ENCODE measurements around the gene MEF2C.
"Not testable (repeated sequence)": the region's sequence is repeated elsewhere in the genome, so short reads cannot be mapped to it uniquely, and the experiment has no call there.

Gene MEF2C

DNA sequence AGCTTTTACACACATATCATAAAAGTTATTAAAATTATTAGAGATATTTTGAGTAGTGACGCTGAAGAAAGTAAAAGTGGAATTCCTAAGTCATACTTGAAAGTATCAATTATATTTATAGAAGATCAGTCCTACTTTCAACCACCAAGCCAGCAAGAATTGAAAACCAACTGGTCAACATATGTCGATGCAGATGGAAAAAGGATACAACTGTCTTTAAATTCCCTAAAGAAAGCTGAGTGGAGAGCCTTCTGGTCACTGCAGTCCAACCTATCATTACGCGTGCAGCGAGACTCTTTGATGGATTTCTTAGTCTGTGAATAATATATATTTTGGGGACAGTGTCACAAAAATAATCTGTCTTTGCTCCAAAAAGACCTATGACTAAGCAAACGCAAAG lies 15.3 kb downstream of the MEF2C start:
- no peak overlapping the region for H3K27ac Mint-ChIP-seq
- H3K4me3 Mint-ChIP-seq, result no peak overlapping the region
- H3K27me3 Mint-ChIP-seq (ENCODE audit: low read depth), result no peaks in the 10 kb centered on the region
- no peaks in the 10 kb centered on the region for H3K9me3 Mint-ChIP-seq
- TF ChIP-seq, protein P1, sequence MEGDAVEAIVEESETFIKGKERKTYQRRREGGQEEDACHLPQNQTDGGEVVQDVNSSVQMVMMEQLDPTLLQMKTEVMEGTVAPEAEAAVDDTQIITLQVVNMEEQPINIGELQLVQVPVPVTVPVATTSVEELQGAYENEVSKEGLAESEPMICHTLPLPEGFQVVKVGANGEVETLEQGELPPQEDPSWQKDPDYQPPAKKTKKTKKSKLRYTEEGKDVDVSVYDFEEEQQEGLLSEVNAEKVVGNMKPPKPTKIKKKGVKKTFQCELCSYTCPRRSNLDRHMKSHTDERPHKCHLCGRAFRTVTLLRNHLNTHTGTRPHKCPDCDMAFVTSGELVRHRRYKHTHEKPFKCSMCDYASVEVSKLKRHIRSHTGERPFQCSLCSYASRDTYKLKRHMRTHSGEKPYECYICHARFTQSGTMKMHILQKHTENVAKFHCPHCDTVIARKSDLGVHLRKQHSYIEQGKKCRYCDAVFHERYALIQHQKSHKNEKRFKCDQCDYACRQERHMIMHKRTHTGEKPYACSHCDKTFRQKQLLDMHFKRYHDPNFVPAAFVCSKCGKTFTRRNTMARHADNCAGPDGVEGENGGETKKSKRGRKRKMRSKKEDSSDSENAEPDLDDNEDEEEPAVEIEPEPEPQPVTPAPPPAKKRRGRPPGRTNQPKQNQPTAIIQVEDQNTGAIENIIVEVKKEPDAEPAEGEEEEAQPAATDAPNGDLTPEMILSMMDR (IDR thresholded peaks at IDR 0.05; ENCODE audit: unreplicated experiment in 3 of 3), result no peak
- H3K4me1 Mint-ChIP-seq, result no peaks in the 10 kb centered on the region
- H3K36me3 Mint-ChIP-seq (ENCODE audit: low read depth), result no peaks in the 10 kb centered on the region

DNA sequence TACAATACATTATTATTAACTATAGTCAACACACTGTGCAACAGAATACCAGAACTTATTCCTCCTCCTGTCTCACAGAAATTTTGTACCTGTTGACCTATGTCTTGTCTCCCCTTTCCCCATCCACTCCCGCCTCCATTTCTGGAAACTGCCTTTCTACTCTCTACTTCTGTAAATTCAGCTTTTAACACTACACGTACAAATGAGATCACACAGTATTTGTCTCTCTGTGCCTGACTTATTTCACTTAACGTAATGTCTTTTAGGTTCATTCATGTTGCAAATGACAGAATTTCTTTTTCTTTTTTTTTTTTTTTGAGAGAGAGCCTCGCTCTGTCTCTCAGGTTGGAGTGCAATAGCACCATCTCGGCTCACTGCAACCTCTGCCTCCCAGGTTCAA lies 19.5 kb downstream of the MEF2C start:
- H3K9me3 Mint-ChIP-seq, result no peaks in the 10 kb centered on the region
- no peaks in the 10 kb centered on the region for H3K4me1 Mint-ChIP-seq
- TF ChIP-seq, protein P1 (IDR thresholded peaks at IDR 0.05; ENCODE audit: unreplicated experiment in 3 of 3), result no peak
- no peaks in the 10 kb centered on the region for H3K36me3 Mint-ChIP-seq (ENCODE audit: low read depth)
- no peak overlapping the region for H3K4me3 Mint-ChIP-seq
- no peak overlapping the region for H3K27ac Mint-ChIP-seq
- H3K27me3 Mint-ChIP-seq (ENCODE audit: low read depth), result no peaks in the 10 kb centered on the region

DNA sequence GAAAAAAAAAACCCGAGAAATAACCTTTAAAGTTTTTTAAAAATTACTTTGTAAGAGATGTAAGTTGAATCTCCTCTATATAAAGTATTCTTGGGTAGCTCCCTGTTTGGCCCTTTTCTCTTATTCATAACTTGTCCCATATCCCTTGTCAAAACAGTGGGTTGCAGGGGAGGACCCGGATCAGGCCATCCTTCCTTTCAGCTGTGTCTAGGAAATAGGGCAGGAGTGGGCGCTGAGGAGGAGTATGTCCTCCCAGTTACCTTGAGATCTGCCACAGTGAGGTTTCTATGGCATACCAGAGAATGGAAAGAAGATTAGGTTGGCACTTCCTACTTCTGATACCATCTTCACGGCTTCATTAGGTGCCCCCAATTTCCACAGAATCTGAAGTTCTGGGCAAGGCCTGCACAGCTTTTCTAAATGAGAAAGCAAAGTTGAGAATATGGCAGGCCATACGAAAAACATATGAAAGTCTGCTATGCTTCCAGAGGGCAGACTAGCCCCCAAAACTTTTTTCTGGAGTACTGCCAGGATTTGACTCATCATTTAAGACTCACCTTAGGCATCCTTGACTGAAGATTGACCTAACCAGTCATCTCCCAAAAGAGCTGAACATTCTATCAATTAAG lies 20.3 kb downstream of the MEF2C start:
- TF ChIP-seq, protein P1 (IDR thresholded peaks at IDR 0.05; ENCODE audit: unreplicated experiment in 3 of 3), result no peak
- no peak overlapping the region for H3K27ac Mint-ChIP-seq
- H3K27me3 Mint-ChIP-seq (ENCODE audit: low read depth), result no peaks in the 10 kb centered on the region
- H3K4me1 Mint-ChIP-seq, result no peaks in the 10 kb centered on the region
- peaks cover 6% of the 10 kb centered on the region for H3K36me3 Mint-ChIP-seq (ENCODE audit: low read depth)
- no peak overlapping the region for H3K4me3 Mint-ChIP-seq
- peaks cover 5% of the 10 kb centered on the region for H3K9me3 Mint-ChIP-seq

DNA sequence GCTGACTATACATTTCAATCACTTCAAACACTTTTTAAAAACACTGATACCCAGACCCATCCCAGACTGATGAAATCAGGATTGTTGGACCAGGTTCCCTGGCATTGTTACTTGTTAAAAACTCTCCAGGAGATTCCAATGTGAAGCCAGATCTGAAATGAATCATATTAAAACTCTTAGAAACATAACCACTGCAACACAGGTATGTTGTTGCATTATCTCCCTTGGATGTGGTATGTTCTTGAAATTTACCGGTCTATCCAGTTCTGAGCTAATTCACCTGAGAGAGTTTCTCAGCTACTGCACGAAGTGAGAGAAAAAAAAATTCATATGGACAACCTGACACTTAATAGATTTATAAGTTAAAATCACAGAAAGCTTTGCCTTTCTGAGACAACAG lies 21.8 kb downstream of the MEF2C start:
- no peaks in the 10 kb centered on the region for H3K4me1 Mint-ChIP-seq
- no peaks in the 10 kb centered on the region for H3K27me3 Mint-ChIP-seq (ENCODE audit: low read depth)
- H3K4me3 Mint-ChIP-seq, result no peak overlapping the region
- peaks cover 16% of the 10 kb centered on the region for H3K36me3 Mint-ChIP-seq (ENCODE audit: low read depth)
- no peak overlapping the region for H3K27ac Mint-ChIP-seq
- H3K9me3 Mint-ChIP-seq, result peaks cover 12% of the 10 kb centered on the region
- TF ChIP-seq, protein P1 (IDR thresholded peaks at IDR 0.05; ENCODE audit: unreplicated experiment in 3 of 3), result no peak

DNA sequence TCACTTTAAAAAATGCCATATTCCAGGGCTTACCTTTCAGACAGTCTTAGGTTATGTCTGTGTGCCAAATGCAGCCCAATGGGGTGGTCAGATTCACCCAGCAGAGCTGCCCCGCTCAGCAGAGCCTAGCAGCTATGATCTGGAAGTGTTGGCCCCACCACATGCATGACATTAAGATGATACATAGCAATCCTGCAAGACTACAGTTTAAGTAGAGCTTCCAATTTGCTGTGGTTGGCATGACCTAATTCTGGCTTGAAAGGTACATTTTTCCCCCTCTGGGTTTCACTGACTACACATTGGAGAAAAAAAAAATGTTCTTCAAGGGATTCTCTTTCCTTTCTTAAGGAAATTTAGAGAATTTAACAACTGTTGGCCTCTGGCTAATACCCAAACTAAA lies 22.5 kb downstream of the MEF2C start:
- peaks cover 12% of the 10 kb centered on the region for H3K9me3 Mint-ChIP-seq
- no peaks in the 10 kb centered on the region for H3K27me3 Mint-ChIP-seq (ENCODE audit: low read depth)
- H3K4me3 Mint-ChIP-seq, result no peak overlapping the region
- no peak overlapping the region for H3K27ac Mint-ChIP-seq
- peaks cover 23% of the 10 kb centered on the region for H3K36me3 Mint-ChIP-seq (ENCODE audit: low read depth)
- TF ChIP-seq, protein P1 (IDR thresholded peaks at IDR 0.05; ENCODE audit: unreplicated experiment in 3 of 3), result no peak
- no peaks in the 10 kb centered on the region for H3K4me1 Mint-ChIP-seq

DNA sequence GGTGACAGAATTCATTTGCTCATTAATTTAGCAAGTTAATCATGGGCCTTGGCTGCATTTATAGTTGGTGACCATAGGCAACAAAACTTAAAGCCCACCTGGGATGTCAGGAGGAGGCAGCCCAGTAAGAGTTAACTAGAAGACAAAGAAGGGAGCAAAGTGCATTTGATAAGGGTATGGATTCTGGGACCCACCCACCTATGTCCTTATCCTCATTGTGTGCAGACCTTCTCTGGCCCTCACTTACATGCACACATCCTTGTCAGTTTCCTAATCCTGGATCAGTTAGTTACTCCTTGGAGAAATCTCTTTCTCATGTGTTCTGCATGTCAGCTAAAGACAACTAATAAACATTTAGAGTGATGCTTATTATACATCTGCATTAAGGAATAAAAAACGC lies 24.6 kb downstream of the MEF2C start:
- H3K4me1 Mint-ChIP-seq, result no peaks in the 10 kb centered on the region
- TF ChIP-seq, protein P1 (IDR thresholded peaks at IDR 0.05; ENCODE audit: unreplicated experiment in 3 of 3), result no peak
- H3K36me3 Mint-ChIP-seq (ENCODE audit: low read depth), result peaks cover 23% of the 10 kb centered on the region
- H3K4me3 Mint-ChIP-seq, result no peak overlapping the region
- H3K27ac Mint-ChIP-seq, result no peak overlapping the region
- H3K27me3 Mint-ChIP-seq (ENCODE audit: low read depth), result no peaks in the 10 kb centered on the region
- H3K9me3 Mint-ChIP-seq, result peaks cover 12% of the 10 kb centered on the region

DNA sequence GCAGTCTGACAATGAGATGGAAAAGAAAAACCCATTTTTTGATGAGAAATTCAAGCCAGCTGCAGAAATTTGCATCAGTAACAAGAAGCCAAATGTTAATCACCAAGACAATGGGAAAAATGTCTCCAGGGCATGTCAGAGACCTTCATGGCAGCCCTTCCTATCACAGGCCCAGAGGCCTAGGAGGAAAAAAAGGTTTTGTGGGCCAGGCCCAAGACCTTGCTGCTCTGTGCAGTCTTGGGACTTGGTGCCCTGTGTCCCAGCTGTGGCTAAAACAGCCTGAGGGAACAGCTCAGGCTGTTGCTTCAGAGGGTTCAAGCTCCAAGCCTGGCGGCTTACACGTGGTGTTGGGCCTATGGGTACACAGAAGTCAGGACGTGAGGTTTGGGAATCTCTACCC lies 26.6 kb downstream of the MEF2C start:
- H3K4me3 Mint-ChIP-seq; H3K4me1 Mint-ChIP-seq; H3K27ac Mint-ChIP-seq; H3K27me3 Mint-ChIP-seq (ENCODE audit: low read depth): not testable (repeated sequence)
- Mint-ChIP-seq H3K9me3 (peaks cover 12% of the 10 kb centered on the region), H3K36me3 (ENCODE audit: low read depth) (peaks cover 23% of the 10 kb centered on the region)

Measured in nephron (organoid).